Esophagus squamous epithelium (tissue), 5 donors: Measurements from ENCODE around the gene CNKSR3. TPM values are rescaled to one million over a fixed set of nuclear protein-coding genes. Genes with fewer than 3 reads are reported as not detected.
"Not testable (repeated sequence)": the region's sequence is repeated elsewhere in the genome, so short reads cannot be mapped to it uniquely, and the experiment has no call there.

Source experiments
- DNase-seq: peaks from one replicate; lab custom pipeline; 2025; lab: John Stamatoyannopoulos, UW
- H3K27ac ChIP-seq, 4 donors: fragments of 200-600 bp; sonication (generic); one replicate each; pipeline ENCODE4 v1.5.1; 2016 to 2019; ENCODE audit warnings: mild to moderate bottlenecking in 1 of 4
- H3K27me3 ChIP-seq, 4 donors: fragments of 200-600 bp; sonication (generic); 1 replicate in 3 of 4; 2 replicates in 1 of 4; pipeline versions ENCODE4 v1.5.1 to v1.6.0; 2017 to 2021; ENCODE audit warnings: antibody characterized with exemption in 1 of 4
- H3K36me3 ChIP-seq, 3 donors: fragments of 200-600 bp; sonication (generic); one replicate each; pipeline ENCODE4 v1.5.1; 2016 to 2019
- H3K4me1 ChIP-seq, 3 donors: fragments of 200-600 bp; sonication (generic); one replicate each; pipeline ENCODE4 v1.5.1; 2017 to 2019
- H3K4me3 ChIP-seq, 4 donors: fragments of 200-600 bp; sonication (generic); 1 replicate in 3 of 4; 2 replicates in 1 of 4; pipeline ENCODE4 v1.5.1; 2016 to 2019; ENCODE audit warnings: mild to moderate bottlenecking in 2 of 4, moderate library complexity in 1 of 4
- H3K9me3 ChIP-seq, 3 donors: fragments of 200-600 bp; sonication (generic); one replicate each; pipeline ENCODE4 v1.5.1; 2016 to 2019
- POLR2A ChIP-seq, 4 donors: fragments of 450-650 bp; IDR thresholded peaks; one replicate each; pipeline ENCODE4 v1.6.1; 2017; ENCODE audit warnings: antibody characterized with exemption in 4 of 4, mild to moderate bottlenecking in 4 of 4, moderate library complexity in 3 of 4
- WGBS, 2 donors: methylation state at CpG; one replicate each; pipeline ENCODE4 v1.1.5; 2018; 5-methylcytosine and 5-hydroxymethylcytosine counted together
- intact Hi-C: fragments of 100-400 bp; cut with DNase I; formaldehyde crosslinking; loops from one replicate; pipeline ENCODE4 v1.15.0; 2022
- total RNA-seq, 4 donors: library from RNA; depleted of rRNA; stranded (reverse); fragments of >200 nt; gene quantifications; one replicate each; pipeline ENCODE4 v1.1.0, GENCODE V29; 2016
- TF ChIP-seq, protein P1 (sequence below), 6 experiments: fragments of 450-650 bp in 4 of 6; fragments of 200-600 bp in 2 of 6; sonication (generic) in 2 of 6; IDR thresholded peaks; one replicate each; pipeline ENCODE4 v1.5.1; 2016 to 2019; ENCODE audit warnings: antibody characterized with exemption in 6 of 6, mild to moderate bottlenecking in 4 of 6, moderate library complexity in 4 of 6
- donor health status: DM: yes; HTN: yes; CAD: no.

The CNKSR3 gene
- total RNA-seq, 4 donors from 2014 or later = 10.2 to 18.8 (median 13.8) TPM

- TF ChIP-seq, protein P1, sequence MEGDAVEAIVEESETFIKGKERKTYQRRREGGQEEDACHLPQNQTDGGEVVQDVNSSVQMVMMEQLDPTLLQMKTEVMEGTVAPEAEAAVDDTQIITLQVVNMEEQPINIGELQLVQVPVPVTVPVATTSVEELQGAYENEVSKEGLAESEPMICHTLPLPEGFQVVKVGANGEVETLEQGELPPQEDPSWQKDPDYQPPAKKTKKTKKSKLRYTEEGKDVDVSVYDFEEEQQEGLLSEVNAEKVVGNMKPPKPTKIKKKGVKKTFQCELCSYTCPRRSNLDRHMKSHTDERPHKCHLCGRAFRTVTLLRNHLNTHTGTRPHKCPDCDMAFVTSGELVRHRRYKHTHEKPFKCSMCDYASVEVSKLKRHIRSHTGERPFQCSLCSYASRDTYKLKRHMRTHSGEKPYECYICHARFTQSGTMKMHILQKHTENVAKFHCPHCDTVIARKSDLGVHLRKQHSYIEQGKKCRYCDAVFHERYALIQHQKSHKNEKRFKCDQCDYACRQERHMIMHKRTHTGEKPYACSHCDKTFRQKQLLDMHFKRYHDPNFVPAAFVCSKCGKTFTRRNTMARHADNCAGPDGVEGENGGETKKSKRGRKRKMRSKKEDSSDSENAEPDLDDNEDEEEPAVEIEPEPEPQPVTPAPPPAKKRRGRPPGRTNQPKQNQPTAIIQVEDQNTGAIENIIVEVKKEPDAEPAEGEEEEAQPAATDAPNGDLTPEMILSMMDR (IDR thresholded peaks at IDR 0.05) = no peak
- no peak for TF ChIP-seq POLR2A (IDR thresholded peaks at IDR 0.05)
- Histone ChIP-seq H3K27me3 (no peaks in the 10 kb centered on the region), H3K27ac (no peak overlapping the region), H3K36me3 (no peaks in the 10 kb centered on the region), H3K4me1 (peaks cover 0 to 20% (median 14%) of the 10 kb centered on the region in 3 donors), H3K4me3 (no peak overlapping the region), H3K9me3 (no peaks in the 10 kb centered on the region)
- DNase-seq = no peak
- intact Hi-C loops = no loop called here
Measured at GRCh38 chr6:154550779-154551178, 40.3 kb upstream of the CNKSR3 start.

- H3K36me3 ChIP-seq = no peaks in the 10 kb centered on the region
- WGBS, 2 donors = 83 to 89% methylated on average over 6 of the region's 6 CpGs
- no peak for TF ChIP-seq POLR2A (IDR thresholded peaks at IDR 0.05)
- TF ChIP-seq, protein P1 (IDR thresholded peaks at IDR 0.05) = no peak
- no peak overlapping the region for H3K4me3 ChIP-seq
- no peak overlapping the region for H3K27ac ChIP-seq
- no peaks in the 10 kb centered on the region for H3K27me3 ChIP-seq
- intact Hi-C loops = no loop called here
- H3K9me3 ChIP-seq = no peaks in the 10 kb centered on the region
- no peak for DNase-seq
- peaks cover 0 to 8% (median 5%) of the 10 kb centered on the region in 3 donors for H3K4me1 ChIP-seq
Measured at GRCh38 chr6:154549179-154549578, 38.7 kb upstream of the CNKSR3 start.

DNA sequence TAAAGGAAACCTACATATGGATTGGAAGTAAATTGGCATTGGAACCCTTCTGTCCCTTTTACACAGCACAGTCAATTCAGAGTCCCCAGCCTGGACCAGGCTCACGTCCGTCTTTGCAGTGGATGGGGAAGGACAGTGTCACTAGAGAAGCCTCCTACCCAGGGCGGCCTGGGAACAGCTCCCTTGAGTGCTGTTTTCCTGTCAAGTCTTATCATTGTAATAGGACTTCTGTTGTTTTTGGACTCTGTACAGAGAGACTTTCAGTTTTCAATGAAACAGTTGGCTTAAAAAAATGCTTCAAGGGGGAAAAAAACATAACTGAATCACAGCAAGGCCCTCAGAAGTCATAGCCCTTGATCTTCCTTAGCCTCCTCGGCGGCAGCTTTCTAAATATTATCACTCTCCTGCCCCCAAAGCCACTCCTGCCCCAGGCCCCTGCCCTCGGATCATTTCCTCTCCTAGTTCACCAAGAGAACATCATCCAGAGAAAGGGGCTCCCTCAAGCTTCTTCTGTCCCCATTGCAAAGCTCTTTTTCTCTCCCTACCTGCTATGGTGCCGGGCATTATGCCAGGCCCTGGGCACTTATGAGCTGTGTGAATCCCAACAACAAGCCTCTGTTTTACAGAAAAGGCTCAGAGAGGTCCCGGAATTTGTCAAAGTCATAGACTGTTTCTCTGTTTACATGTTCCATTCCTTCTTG lies 37.8 kb upstream of the CNKSR3 start:
- H3K27ac ChIP-seq = peak overlapping the region in 2 of 4 donors; percentile 22 to 48
- no peak for DNase-seq
- H3K4me3 ChIP-seq = no peak overlapping the region
- no peak for TF ChIP-seq POLR2A (IDR thresholded peaks at IDR 0.05)
- TF ChIP-seq, protein P1 (IDR thresholded peaks at IDR 0.05) = no peak
- 33 to 55% methylated on average over 8 of the region's 8 CpGs for WGBS, 2 donors
- H3K27me3 ChIP-seq = no peaks in the 10 kb centered on the region
- H3K4me1 ChIP-seq = peaks cover 0 to 13% (median 5%) of the 10 kb centered on the region in 3 donors
- intact Hi-C loops = no loop called here
- H3K9me3 ChIP-seq = no peaks in the 10 kb centered on the region
- H3K36me3 ChIP-seq = no peaks in the 10 kb centered on the region

- no peaks in the 10 kb centered on the region for H3K27me3 ChIP-seq
- WGBS, 2 donors = 56 to 69% methylated on average over 5 of the region's 5 CpGs
- no peak for DNase-seq
- intact Hi-C loops = no loop called here
- H3K36me3 ChIP-seq = no peaks in the 10 kb centered on the region
- peaks cover 0 to 14% (median 4%) of the 10 kb centered on the region in 3 donors for H3K4me1 ChIP-seq
- no peak for TF ChIP-seq POLR2A (IDR thresholded peaks at IDR 0.05)
- TF ChIP-seq, protein P1 (IDR thresholded peaks at IDR 0.05) = no peak
- H3K27ac ChIP-seq = no peak overlapping the region
- H3K9me3 ChIP-seq = no peaks in the 10 kb centered on the region
- no peak overlapping the region for H3K4me3 ChIP-seq
Measured at GRCh38 chr6:154543628-154544027, 33.1 kb upstream of the CNKSR3 start.

DNA sequence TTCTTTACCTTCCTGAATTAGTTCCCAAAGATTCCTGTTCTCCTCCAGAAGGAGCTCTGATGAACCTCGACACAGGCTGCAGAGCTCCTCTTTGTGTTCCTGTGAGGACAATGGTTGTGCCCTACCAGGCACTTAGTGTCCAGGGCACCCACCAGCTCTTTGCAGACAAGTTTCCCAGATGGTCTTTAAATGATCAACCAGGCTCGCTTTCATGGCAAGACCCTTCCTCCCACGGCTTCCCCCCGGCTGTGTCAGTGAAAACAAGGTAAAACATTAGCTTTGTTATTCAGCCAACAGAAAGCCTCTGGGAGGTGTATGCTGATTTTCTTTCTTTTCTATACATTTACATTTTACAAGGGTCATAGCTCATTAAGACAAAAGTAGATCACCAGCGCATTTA lies 32.3 kb upstream of the CNKSR3 start:
- no peak overlapping the region for H3K4me3 ChIP-seq
- intact Hi-C loops = no loop called here
- DNase-seq = no peak
- 83 to 86% methylated on average over 4 to 5 of the region's 5 CpGs for WGBS, 2 donors
- H3K4me1 ChIP-seq = peaks cover 0 to 7% (median 0%) of the 10 kb centered on the region in 3 donors
- H3K36me3 ChIP-seq = no peaks in the 10 kb centered on the region
- no peak for TF ChIP-seq POLR2A (IDR thresholded peaks at IDR 0.05)
- TF ChIP-seq, protein P1 (IDR thresholded peaks at IDR 0.05) = no peak
- H3K27me3 ChIP-seq = no peaks in the 10 kb centered on the region
- H3K9me3 ChIP-seq = no peaks in the 10 kb centered on the region
- H3K27ac ChIP-seq = no peak overlapping the region

DNA sequence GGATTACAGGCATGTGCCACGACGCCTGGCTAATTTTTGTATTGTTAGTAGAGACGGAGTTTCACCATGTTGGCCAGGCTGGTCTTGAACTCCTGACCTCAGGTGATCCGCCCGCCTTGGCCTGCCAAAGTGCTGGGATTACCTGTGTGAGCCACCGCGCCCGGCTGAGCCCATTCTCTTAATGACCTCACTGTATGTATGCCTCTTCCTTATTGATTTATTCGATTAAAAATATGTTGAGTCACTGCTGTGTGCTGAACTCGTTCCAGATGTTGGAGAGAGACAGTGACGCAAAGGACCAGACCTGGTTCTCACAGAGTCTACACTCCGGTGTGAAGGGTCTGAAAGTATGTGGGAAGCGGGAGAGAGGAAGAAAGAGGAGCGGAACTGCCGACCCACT lies 31.4 kb upstream of the CNKSR3 start:
- intact Hi-C loops, H3K4me3 ChIP-seq, H3K4me1 ChIP-seq, H3K36me3 ChIP-seq, H3K27ac ChIP-seq, H3K27me3 ChIP-seq, H3K9me3 ChIP-seq, DNase-seq: not testable (repeated sequence)
- WGBS, 2 donors = 81 to 82% methylated on average over 12 to 13 of the region's 15 CpGs
